Gastroesophageal sphincter (tissue), 4 donors: ENCODE data around the gene TRABD2B. TPM values are rescaled to one million over a fixed set of nuclear protein-coding genes. Genes with fewer than 3 reads are reported as not detected.

ENCODE experiments used
- ATAC-seq: fragments of 150-250 bp; one replicate; pipeline ENCODE4 v1.9.1; 2016; ENCODE audit warnings: mild to moderate bottlenecking, moderate library complexity
- H3K27ac ChIP-seq, 4 donors: fragments of 200-600 bp; sonication (generic) in 3 of 4; 1 replicate in 3 of 4; 2 replicates in 1 of 4; pipeline ENCODE4 v1.5.1; 2016 to 2019
- H3K27me3 ChIP-seq: fragments of 200-600 bp; sonication (generic); one replicate; pipeline ENCODE4 v1.5.1; 2019
- H3K36me3 ChIP-seq, 2 donors: fragments of 200-600 bp; sonication (generic); one replicate each; pipeline ENCODE4 v1.5.1; 2019; ENCODE audit warnings: control low read depth in 1 of 2
- H3K4me1 ChIP-seq, 3 donors: fragments of 200-600 bp; sonication (generic); 1 replicate in 2 of 3; 2 replicates in 1 of 3; pipeline ENCODE4 v1.5.1; 2016 to 2019; ENCODE audit warnings: control low read depth in 2 of 3
- H3K4me3 ChIP-seq, 2 donors: fragments of 200-600 bp; sonication (generic); one replicate each; pipeline ENCODE4 v1.5.1; 2019; ENCODE audit warnings: mild to moderate bottlenecking in 1 of 2, moderate library complexity in 1 of 2
- H3K9me3 ChIP-seq, 3 donors: fragments of 200-600 bp; sonication (generic); one replicate each; pipeline ENCODE4 v1.5.1; 2017 to 2019; ENCODE audit warnings: control low read depth in 2 of 3
- CTCF ChIP-seq, 4 experiments: fragments of 200-600 bp in 2 of 4; fragments of 450-650 bp in 2 of 4; sonication (generic) in 1 of 4; IDR thresholded peaks; one replicate each; pipeline ENCODE4 v1.5.1; 2017 to 2019; ENCODE audit warnings: antibody characterized with exemption in 4 of 4, mild to moderate bottlenecking in 2 of 4, moderate library complexity in 2 of 4
- EP300 ChIP-seq: sonication (generic); formaldehyde crosslinking; IDR thresholded peaks from one replicate; pipeline ENCODE4 v1.6.1; 2017; ENCODE audit warnings: antibody characterized with exemption, mild to moderate bottlenecking
- POLR2A ChIP-seq, 2 donors: fragments of 450-650 bp; IDR thresholded peaks; one replicate each; pipeline ENCODE4 v1.6.1; 2017; ENCODE audit warnings: antibody characterized with exemption in 2 of 2, mild to moderate bottlenecking in 2 of 2, moderate library complexity in 1 of 2
- POLR2AphosphoS5 ChIP-seq: sonication (generic); formaldehyde crosslinking; IDR thresholded peaks from one replicate; pipeline ENCODE4 v1.6.1; 2017; ENCODE audit warnings: antibody characterized with exemption
- WGBS, 2 donors: methylation state at CpG; one replicate each; pipeline ENCODE4 v1.1.5; 2018; ENCODE audit warnings: low coverage in 1 of 2; 5-methylcytosine and 5-hydroxymethylcytosine counted together
- total RNA-seq, 4 donors: library from RNA; depleted of rRNA; stranded (reverse); fragments of >200 nt; gene quantifications; one replicate each; pipeline ENCODE4 v1.1.0, GENCODE V29; 2016

The TRABD2B gene
- total RNA-seq, 4 donors from 2014 or later: 2.6 to 6.5 (median 3.4) TPM

- peaks cover 0 to 34% (median 0%) of the 10 kb centered on the region in 3 donors for H3K4me1 ChIP-seq
- H3K4me3 ChIP-seq: no peak overlapping the region
- 83 to 85% methylated on average over 7 to 10 of the region's 12 CpGs for WGBS, 2 donors
- H3K36me3 ChIP-seq: no peaks in the 10 kb centered on the region
- H3K27me3 ChIP-seq: no peaks in the 10 kb centered on the region
- no peak overlapping the region for H3K27ac ChIP-seq
- ATAC-seq: no peak
- H3K9me3 ChIP-seq: no peaks in the 10 kb centered on the region
- TF ChIP-seq EP300 (no peak), POLR2AphosphoS5 (no peak), POLR2A (IDR thresholded peaks at IDR 0.05) (no peak), CTCF (IDR thresholded peaks at IDR 0.05) (no peak)
Observed at GRCh38 chr1:47759251-47759935, 237.8 kb downstream of the TRABD2B start.

- no peak for ATAC-seq
- Histone ChIP-seq H3K36me3 (no peaks in the 10 kb centered on the region), H3K27me3 (no peaks in the 10 kb centered on the region), H3K9me3 (no peaks in the 10 kb centered on the region), H3K4me1 (peaks cover 0 to 26% (median 0%) of the 10 kb centered on the region in 3 donors), H3K4me3 (no peak overlapping the region), H3K27ac (no peak overlapping the region)
- 81 to 87% methylated on average over 2 to 7 of the region's 20 CpGs for WGBS, 2 donors
- no peak for TF ChIP-seq CTCF (IDR thresholded peaks at IDR 0.05)
- no peak for TF ChIP-seq EP300
- no peak for TF ChIP-seq POLR2AphosphoS5
- no peak for TF ChIP-seq POLR2A (IDR thresholded peaks at IDR 0.05)
Observed at GRCh38 chr1:47758341-47759250, 238.6 kb downstream of the TRABD2B start.

- TF ChIP-seq POLR2AphosphoS5 (no peak), CTCF (IDR thresholded peaks at IDR 0.05) (no peak), POLR2A (IDR thresholded peaks at IDR 0.05) (no peak), EP300 (no peak)
- Histone ChIP-seq H3K27me3 (no peaks in the 10 kb centered on the region), H3K4me3 (no peak overlapping the region), H3K4me1 (peaks cover 0 to 26% (median 3%) of the 10 kb centered on the region in 3 donors), H3K9me3 (no peaks in the 10 kb centered on the region), H3K27ac (no peak overlapping the region), H3K36me3 (no peaks in the 10 kb centered on the region)
- ATAC-seq: no peak
- 80 to 82% methylated on average over 1 to 6 of the region's 7 CpGs for WGBS, 2 donors
Observed at GRCh38 chr1:47757226-47757975, 239.8 kb downstream of the TRABD2B start.

GRCh38 chr1:47756411-47756810 is 240.8 kb downstream of the TRABD2B start:
- WGBS, 2 donors: no CpG with 5 or more reads among the region's 8 CpGs
- Histone ChIP-seq H3K36me3 (no peaks in the 10 kb centered on the region), H3K4me3 (no peak overlapping the region), H3K9me3 (no peaks in the 10 kb centered on the region), H3K27me3 (no peaks in the 10 kb centered on the region), H3K4me1 (peaks cover 0 to 36% (median 13%) of the 10 kb centered on the region in 3 donors), H3K27ac (no peak overlapping the region)
- TF ChIP-seq POLR2AphosphoS5 (no peak), CTCF (IDR thresholded peaks at IDR 0.05) (no peak), EP300 (no peak), POLR2A (IDR thresholded peaks at IDR 0.05) (no peak)
- no peak for ATAC-seq
